GM13977 (cell line): ENCODE measurements around the gene TMEFF2.
"Not testable (repeated sequence)": the region's sequence is repeated elsewhere in the genome, so short reads cannot be mapped to it uniquely, and the experiment has no call there.

Experiments
- DNase-seq: peaks from one replicate; pipeline ENCODE4 v3.0.0; 2012; ENCODE audit warnings: low spot score
- in situ Hi-C: fragments of 300-500 bp; cut with MboI; formaldehyde crosslinking; loops from one replicate; pipeline ENCODE4 v1.12.0; 2022; ENCODE audit warnings: low sequenced_read_pairs, low pct_unique_long_range_greater_than_20kb, mixed read lengths, inconsistent platforms; ENCODE audit not compliant: unreplicated experiment
- TF ChIP-seq, protein P1 (sequence below): IDR thresholded peaks from 2 replicates; pipeline ENCODE4 v1.5.1; 2012; ENCODE audit warnings: mild to moderate bottlenecking, control low read depth; ENCODE audit not compliant: insufficient read depth; ENCODE audit errors: extremely low read depth, missing control alignments

TMEFF2 gene

GRCh38 chr2:191927319-191927867 is 267.3 kb downstream of the TMEFF2 start:
- TF ChIP-seq, protein P1, sequence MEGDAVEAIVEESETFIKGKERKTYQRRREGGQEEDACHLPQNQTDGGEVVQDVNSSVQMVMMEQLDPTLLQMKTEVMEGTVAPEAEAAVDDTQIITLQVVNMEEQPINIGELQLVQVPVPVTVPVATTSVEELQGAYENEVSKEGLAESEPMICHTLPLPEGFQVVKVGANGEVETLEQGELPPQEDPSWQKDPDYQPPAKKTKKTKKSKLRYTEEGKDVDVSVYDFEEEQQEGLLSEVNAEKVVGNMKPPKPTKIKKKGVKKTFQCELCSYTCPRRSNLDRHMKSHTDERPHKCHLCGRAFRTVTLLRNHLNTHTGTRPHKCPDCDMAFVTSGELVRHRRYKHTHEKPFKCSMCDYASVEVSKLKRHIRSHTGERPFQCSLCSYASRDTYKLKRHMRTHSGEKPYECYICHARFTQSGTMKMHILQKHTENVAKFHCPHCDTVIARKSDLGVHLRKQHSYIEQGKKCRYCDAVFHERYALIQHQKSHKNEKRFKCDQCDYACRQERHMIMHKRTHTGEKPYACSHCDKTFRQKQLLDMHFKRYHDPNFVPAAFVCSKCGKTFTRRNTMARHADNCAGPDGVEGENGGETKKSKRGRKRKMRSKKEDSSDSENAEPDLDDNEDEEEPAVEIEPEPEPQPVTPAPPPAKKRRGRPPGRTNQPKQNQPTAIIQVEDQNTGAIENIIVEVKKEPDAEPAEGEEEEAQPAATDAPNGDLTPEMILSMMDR: no peak
- DNase-seq: no peak
- in situ Hi-C loops: no loop called here

- in situ Hi-C loops: no loop called here
- TF ChIP-seq, protein P1: no peak
- DNase-seq: no peak
These were observed 268.1 kb downstream of the TMEFF2 start for GRCh38 chr2:191926671-191927070.

DNA sequence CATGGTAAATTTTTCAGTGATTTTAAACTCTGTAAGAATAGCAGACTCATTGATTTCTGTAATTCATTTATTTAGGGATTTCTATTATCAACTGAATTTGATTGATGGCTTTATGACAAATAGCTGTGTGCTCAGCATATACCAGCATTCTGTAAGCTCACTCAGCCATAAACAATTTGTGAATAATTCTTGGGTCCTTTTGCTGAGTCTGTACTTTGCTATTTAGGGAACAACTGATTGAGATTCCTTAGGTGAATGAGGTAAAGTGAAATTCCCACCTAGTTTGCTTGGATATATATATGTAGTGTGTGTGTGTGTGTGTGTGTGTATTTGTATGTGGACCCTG is 271.1 kb downstream of the TMEFF2 start:
- in situ Hi-C loops: no loop called here

DNA sequence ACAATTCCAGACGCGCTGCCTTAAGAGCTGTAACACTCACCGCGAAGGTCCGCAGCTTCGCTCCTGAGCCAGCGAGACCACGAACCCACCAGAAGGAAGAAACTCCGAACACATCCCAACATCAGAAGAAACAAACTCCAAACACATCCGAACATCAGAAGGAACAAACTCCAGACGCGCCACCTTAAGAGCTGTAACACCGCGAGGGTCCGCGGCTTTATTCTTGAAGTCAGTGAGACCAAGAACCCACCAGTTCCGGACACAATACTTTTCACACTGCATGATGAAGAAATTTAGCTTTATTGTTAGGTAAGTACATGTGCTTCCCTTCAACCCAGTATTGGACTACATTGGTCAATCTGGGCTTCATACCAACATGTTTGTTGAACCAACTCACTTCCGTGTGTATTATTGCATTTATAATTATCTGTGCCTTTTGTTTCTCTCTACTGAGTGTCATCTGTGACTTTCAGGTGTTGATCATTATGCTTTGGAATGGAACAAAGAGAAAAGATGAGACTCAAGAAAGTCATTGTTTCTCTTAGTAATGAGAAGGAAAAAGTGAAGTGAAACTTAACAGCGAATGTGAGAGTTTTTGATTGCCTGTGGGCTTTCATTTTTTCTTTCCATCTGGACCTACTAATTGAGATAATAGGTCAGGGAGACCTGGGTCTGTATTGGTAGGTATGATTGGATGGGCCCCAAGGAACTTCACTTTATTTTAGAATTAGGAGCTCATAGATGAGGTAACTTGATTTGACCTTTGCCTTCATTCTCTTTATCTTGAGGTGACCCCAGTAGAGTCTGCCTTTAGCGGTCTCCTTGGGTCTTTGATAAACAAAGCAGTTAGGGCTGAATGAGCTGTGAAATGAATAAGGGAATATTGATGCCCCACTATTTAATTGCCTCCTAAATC is 271.7 kb downstream of the TMEFF2 start:
- TF ChIP-seq, protein P1: no peak
- in situ Hi-C loops: no loop called here
- DNase-seq: peak; percentile 83

More for the DNA sequence above, 271.1 kb downstream of the TMEFF2 start:
- no peak for DNase-seq
- TF ChIP-seq, protein P1: no peak

- DNase-seq, in situ Hi-C loops: not testable (repeated sequence)
These were observed 273.1 kb downstream of the TMEFF2 start for GRCh38 chr2:191921650-191922049.

DNA sequence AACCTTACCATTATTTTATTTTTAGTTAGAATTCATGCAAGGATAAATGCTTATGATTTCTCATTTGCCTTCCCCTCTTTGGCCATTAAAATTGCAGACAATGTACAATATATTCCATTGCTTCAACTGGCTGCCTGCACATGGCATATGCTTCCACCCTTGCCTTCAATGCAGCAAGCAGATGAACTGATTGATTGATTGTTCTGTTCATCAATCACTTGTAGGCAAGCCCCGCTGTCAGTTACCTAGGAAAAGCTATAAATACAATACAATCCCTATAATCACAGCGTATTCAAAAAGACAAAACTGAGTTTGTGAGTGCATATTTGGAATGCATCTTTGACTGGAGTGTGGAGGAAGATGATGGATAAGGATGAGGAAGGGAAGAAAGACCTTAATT is 274.2 kb downstream of the TMEFF2 start:
- in situ Hi-C loops: no loop called here
- TF ChIP-seq, protein P1: no peak
- DNase-seq: no peak

DNA sequence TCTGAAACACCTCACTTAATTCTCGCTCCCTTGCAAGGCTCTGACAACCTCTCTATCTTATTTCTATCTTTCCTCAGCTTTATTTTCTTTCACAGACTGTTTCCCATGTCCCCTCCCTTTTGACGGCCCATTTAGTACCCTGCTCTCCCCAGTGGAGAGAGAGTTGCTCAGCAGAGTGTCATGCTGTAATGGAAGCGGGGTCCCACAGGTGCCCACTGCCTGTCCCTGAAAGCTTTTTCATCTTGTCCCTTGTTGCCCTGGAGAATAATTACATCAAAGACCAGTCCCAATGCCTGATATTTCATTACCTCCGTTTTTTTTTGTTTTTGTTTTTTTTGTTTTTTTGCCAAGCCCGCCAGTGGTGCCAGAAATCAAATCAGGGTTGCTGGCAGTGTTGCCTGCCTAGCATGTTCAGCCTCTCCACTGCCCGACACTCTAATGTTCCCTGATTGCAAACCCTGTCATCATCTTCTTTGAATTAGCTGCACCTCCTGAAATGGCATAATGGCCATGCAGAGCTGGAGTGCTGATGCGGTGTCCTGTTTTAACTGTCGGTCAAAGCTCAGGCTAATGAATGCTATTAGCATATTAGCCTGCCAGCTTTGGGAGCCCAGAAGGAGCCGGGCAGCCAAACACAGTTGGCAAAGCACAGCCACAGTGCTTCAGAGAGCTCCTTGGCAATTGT is 276.6 kb downstream of the TMEFF2 start:
- no peak for DNase-seq
- TF ChIP-seq, protein P1: no peak
- in situ Hi-C loops: no loop called here
